Cardiac septum (tissue), 1 donor: Measurements from ENCODE around the gene HAPSTR1. TPM values are rescaled to one million over a fixed set of nuclear protein-coding genes. Genes with fewer than 3 reads are reported as not detected.
"Not testable (repeated sequence)": the region's sequence is repeated elsewhere in the genome, so short reads cannot be mapped to it uniquely, and the experiment has no call there.

ENCODE experiments used
- DNase-seq: peaks from one replicate; pipeline ENCODE4 v3.0.0-alpha.2; 2020; ENCODE audit warnings: low spot score
- intact Hi-C: fragments of 100-400 bp; cut with DNase I; formaldehyde crosslinking; loops from one replicate; pipeline ENCODE4 v1.14.0; 2022
- long read RNA-seq: library from polyadenylated mRNA; unstranded; transcript quantifications from one replicate; pipeline ENCODE4 v2.0.0, GENCODE V29; 2021
- total RNA-seq: library from RNA; stranded (reverse); fragmentation: NEBNext Ultra II Directional; extraction: Animal tissue kit (Norgen Biotek cat#: 25700); gene quantifications from one replicate; pipeline ENCODE4 v1.2.1, GENCODE V29; 2021
- donor health status: DM: no; HTN: no; CAD: no.

The HAPSTR1 gene, protein sequence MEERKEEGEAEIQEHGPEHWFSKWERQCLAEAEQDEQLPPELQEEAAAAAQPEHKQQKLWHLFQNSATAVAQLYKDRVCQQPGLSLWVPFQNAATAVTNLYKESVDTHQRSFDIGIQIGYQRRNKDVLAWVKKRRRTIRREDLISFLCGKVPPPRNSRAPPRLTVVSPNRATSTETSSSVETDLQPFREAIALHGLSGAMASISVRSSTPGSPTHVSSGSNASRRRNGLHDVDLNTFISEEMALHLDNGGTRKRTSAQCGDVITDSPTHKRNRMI
- total RNA-seq, result 59.6 TPM
- long read RNA-seq, full-length matches to known transcripts, result 72 of 82 reads
- long read RNA-seq, partial matches to known transcripts, result 5 of 82 reads
- long read RNA-seq, other reads (novel, unspliced or antisense), result 5 of 82 reads

DNA sequence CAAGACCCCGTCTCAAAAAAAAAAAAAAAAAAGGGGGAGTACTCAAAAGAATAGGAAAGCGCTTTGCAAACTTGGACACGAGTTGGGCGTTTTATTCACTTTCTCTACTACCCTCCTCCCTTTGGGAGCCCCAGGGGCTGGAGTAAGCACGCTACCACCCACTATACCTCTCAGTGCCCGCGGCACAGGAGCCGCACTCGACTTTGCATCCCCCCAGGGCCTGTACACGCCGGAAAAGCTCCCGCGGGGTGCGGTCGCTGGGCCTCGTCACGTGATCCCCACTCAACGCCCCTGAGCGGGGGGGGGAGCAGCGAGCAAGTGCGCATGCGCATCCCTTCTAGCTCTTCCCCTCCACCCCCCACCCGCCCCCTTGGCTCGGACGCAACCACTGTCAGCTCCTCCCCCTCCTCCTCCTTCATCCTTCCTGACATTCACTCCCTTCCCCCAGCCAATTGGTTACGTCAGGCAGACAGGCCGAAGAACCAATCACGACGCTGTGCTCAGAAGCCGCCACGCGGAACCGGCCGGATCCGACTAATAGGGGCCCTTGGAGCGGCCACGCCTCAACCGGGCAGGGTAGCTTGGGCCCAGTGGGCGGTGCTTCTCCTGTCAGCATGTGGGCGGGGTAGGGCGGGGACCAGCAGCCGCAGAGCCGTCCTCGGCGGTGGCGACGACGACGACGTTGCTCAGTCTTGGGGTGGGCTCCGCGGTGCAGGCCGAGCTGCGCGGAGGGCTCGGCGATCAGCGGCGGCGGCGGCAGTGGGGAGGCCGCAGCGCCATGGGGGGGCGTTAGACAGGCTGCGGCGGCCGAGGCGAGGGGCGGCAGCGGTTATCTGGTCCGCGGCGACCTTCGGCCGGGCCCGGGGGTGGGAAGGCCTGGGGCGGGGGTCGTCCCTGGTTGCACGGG, at the start of gene HAPSTR1:
Gene HAPSTR1, plus strand, starts transcription at position 685 of the 907 bp plus-strand sequence. CDS start 401 bp downstream, outside the sequence.
- intact Hi-C loops, result loop anchor here (2.0 to 5.0 kb wide), 2 partner anchors 128 to 469 kb away; partner anchors contain the start of genes METTL22 and USP7
- peak; percentile 100 for DNase-seq

DNA sequence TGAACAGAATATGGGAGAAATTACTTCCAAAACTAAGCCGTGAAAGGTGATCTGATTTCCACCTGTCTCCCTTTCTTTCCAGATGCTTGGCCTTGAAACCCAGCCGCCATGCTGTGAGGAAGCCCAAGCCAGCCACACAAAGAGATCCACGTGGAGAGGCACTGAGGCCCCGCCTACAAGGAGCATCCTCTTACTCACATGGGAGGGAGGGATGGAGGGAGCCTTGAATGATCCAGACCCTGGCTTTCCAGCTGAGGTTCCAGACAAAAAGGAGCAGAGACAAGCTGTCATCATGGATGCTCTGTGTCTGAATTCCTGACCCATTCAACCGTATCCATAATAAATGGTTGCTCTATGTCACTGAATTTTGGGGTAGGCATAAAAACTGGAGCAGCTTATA, 48.9 kb upstream of the HAPSTR1 start:
- DNase-seq, result no peak
- intact Hi-C loops, result no loop called here

DNA sequence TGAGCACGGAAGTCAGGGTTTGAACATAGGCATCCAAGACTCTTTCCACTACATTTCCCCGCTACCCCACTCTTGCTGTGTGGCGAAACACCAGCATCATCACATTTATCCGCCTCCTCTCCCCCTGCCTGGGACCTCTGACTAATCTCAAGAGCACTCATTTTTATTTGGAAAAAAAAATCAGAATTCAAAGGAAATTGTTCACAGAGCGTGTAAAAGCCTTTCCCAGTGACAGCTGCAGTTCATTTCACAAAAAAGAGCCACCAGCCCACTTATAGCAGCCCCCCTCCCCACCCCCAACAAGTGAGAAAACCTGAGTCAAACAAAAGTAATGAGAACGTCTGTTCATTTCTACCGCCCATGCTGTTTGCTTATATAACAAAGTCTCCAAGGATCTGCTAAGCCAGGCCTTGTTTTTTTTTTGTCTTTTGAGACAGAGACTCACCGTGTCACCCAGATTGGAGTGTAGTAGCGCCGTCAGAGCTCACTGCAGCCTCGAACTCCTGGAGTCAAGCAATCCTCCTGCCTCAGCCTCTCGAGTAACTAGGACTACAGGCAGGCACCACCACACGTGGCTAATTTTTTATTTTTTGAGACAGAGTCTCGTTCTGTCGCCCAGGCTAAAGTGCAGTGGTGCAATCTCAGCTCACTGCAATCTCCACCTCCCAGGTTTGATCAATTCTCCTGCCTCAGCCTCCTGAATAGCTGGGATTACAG, 48.3 kb upstream of the HAPSTR1 start:
- intact Hi-C loops, result no loop called here
- DNase-seq, result no peak

DNA sequence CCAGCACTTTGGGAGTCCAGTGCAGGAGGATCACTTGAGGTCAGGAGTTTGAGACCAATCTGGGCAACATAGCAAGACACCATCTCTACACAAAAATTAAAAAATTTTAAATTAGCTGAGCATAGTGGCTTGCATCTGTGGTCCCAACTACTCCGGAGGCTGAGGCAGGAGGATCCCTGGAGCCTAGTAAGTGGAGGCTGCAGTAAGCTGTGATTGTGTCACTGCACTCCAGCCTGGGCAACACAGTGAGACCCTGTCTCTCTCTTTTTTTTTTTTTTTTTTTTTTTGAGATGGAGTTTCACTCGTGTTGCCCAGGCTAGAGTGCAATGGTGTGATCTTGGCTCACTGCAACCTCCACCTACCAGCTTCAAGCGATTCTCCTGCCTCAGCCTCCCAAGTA, 45.9 kb upstream of the HAPSTR1 start:
- intact Hi-C loops, result loop anchor here (5.0 kb wide), 1 partner anchor 42 kb away; no protein-coding TSS in a partner anchor

DNA sequence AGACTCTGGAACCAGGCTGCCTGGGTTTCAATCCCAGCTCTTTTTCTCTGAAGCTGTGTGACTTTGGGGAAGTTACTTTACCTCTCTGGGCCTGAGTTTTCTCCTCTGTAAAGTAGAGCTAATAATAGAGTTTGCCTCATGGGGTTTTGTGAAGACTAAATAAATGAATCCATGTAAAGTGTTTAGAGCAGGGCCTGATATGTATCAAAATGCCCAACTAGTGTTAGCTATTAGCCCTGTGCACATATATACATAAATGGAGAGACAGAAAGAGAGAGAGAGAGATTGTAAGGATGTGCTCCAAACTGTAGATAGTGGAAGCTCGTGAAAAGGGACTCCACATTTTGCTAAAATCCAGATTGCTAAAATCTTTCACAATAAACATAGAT, 44.8 kb upstream of the HAPSTR1 start:
- intact Hi-C loops, result loop anchor here (5.0 kb wide), 1 partner anchor 41 kb away; no protein-coding TSS in a partner anchor

More for the DNA sequence above, 45.9 kb upstream of the HAPSTR1 start:
- DNase-seq, result not testable (repeated sequence)

DNA sequence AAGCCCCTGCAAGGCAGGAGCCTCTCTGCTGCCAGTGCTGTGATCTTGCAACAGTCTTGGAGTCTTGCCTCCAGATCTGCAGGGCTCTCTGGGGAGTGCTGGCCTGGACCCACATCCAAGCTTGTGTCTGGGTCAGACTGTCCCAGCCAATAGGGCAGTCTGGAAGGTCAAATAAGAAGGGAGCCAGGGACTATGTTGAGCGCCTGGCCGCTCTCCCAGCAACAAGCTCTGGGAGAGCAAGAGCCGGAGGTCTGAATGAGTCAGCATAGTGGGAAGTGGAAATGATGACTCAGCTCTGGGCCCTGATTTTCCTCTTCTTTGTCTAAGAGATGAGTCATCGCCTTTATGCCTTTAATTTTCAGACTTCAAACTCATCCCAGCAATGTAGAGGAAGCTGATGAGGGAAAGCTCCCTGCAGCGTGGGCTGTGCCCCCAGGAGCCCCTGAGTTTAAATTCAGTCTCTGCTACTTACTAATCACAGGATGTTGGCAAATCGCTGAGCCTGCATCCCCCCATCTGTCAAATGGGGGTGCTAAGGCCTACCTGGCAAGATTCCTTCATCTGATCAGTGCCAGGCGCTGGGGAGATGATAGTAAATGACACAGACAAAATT, 43.6 kb upstream of the HAPSTR1 start:
- intact Hi-C loops, result loop anchor here (5.0 kb wide), 1 partner anchor 40 kb away; no protein-coding TSS in a partner anchor
- peak; percentile 93 for DNase-seq

More for the DNA sequence above, 44.8 kb upstream of the HAPSTR1 start:
- no peak for DNase-seq

DNA sequence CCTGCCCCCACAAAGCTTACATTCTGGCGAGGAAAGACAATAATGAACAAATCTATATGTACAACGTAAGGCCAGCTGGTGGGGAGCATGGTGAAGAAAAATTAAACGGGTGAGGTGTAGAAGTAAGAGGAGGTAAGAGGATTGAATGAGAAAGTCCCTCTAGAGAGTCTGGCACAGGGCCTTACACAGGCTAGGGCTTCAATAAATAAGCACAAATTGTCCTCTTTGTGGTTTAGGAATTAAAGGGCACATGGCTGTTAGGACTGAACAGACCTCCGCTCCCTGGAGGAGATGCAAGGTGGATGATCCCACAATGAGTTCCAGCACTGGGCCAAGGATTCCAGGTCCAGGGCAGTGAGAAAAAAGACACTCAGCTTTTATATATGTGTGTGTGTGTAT, 43.1 kb upstream of the HAPSTR1 start:
- intact Hi-C loops, result loop anchor here (5.0 kb wide), 1 partner anchor 39 kb away; no protein-coding TSS in a partner anchor
- DNase-seq, result no peak

DNA sequence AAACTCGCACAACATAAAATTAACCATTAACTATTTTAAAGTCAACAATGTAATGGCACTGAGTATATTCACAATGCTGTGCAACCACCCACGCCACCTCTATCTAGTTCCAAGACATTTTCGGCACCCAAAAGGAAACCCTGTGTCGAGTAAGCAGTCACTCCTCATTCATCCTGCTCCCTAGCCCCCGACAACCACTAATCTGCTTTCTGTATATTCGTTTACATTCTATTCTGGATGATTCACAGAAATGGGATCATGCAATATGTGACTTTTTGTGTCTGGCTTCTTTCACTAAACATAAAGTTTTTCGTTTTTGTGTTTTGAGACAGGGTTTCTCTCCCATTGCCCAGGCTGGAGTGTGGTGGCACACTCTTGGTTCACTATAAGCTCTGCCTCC, 42.2 kb upstream of the HAPSTR1 start:
- intact Hi-C loops, result loop anchor here (5.0 kb wide), 1 partner anchor 38 kb away; no protein-coding TSS in a partner anchor
- DNase-seq, result no peak

DNA sequence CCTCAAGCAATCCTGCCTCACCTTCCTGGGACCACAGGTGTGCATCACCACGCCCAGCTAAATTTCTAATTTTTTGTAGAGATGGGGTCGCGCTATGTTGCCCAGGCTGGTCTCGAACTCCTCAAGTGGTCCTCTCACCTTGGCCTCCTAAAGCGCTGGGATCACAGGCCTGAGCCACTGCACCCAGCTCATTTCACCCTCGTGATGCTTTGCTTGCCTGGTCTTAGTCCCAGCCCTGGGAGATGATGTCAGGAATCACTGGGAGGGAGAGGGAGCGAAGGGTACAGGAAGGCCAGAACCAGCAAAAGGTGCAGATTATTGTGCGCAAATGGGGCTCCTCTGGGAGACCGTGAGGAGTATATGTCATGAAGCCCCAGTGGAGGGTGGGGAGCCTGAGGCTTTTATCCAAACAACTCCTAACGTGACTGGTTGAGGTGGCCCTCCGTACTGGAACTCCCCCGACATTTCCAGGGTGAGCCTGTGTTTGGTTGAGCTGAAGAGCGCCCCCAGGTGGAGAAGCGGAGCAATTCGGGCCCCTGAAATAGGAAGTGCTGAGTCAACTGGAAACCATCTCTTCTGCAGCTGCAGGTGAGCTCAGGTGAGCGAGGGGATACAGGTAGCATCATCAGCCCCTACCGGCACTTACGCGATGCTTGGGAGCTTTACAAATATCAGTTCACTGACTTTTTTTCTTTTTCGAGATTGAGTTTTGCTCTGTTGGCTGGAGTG, 41.2 kb upstream of the HAPSTR1 start:
- no peak for DNase-seq
- intact Hi-C loops, result no loop called here

DNA sequence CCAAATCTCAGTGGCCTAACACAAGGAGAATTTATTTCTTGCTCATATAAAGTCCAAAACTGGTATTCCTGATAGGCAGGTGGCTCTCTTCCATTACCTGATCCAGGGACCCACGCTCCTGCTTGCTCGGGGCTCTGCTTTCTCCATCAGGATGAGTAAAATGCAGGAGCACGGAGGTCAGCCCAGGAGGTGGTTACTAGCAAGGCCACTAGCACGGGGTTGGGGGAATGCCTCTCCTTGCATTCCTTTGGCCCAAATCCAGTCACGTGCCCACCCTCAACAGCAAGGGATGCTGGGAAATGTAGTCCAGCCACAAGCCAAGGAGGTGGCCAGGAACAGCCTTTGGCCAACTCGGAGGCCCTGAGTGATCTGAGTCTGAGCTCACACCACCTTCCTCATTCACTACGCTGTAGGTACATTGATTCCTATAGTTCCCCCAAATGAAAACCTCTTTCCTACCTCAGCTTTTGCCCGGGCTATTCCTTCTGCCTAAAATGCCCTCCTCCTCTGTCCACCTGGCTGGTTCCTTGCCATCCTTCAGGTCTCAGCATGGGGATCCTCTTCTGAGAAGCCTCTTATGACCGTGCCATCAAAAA, 38.3 kb upstream of the HAPSTR1 start:
- intact Hi-C loops, result no loop called here

DNA sequence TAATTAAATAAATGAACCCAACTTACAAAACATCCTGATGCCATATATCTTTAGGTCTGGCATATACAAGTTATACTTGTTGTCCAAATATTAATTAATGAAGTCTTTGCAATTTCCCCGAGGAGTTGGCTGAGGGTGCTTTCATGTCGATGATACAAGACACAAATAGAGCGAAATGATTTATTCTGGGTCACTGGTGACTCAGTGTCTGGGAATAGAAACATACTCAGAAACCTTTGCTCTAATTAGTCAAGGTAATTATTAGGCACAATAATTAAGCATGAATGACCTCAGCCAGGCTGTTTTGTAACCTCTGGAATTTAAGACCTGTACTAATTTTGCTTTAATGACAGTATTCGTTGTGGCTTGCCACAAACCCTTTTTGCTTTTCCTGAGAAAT, 37.0 kb upstream of the HAPSTR1 start:
- DNase-seq, result no peak
- intact Hi-C loops, result no loop called here

More for the DNA sequence above, 38.3 kb upstream of the HAPSTR1 start:
- peak; percentile 79 for DNase-seq

DNA sequence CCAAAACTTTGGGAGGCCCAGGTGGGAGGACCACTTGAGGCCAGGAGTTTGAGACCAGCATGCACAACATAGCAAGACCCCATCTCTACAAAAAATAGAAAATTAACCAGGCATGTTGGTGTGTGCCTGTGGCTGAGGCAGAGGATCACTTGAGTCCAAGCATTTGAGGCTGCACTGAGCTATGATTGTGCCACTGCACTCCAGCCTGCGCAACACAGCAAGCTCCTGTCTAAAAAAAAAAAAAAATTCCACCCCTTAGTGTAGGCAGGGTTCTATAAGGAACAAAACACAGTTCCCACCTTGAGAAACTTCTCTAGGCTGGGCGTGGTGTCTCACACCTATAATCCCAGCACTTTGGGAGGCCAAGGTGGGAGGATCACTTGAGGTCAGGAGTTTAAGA, 36.3 kb upstream of the HAPSTR1 start:
- intact Hi-C loops, result no loop called here
- DNase-seq, result no peak

DNA sequence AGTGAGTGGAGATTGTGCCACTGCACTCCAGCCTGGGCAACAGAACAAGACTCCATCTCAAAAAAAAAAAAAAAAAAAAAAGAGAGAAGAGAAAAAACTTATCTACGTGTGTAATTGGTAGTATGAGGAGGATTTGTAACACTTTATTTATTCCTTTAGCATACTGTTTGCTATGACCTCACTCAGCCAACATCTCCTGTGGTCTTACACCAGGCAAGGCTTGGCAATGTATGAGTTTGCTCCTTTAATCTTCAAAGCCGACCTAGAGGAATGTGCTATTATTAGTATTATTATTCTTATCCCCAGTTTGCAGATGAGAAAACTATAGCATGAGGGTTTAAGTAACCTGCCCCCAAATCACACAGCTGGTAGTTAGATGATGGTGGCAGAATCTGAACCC, 35.8 kb upstream of the HAPSTR1 start:
- intact Hi-C loops, result no loop called here
- no peak for DNase-seq

DNA sequence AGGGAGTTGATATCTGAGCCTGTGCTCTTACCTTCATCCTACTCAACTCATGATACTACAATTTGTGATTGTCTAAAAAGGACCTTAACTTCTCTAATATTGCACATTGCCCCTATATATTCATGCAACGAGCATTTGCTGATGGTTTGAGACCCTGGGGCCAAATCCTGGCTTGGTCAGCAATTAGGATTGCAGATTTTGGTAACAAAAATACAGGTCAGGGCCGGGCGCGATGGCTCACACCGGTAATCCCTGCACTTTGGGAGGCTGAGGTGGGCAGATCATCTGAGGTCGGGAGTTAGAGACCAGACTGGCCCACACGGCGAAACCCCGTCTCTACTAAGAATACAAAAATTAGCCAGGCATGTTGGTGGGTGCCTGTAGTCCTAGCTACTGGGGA, 35.4 kb upstream of the HAPSTR1 start:
- intact Hi-C loops, result no loop called here

DNA sequence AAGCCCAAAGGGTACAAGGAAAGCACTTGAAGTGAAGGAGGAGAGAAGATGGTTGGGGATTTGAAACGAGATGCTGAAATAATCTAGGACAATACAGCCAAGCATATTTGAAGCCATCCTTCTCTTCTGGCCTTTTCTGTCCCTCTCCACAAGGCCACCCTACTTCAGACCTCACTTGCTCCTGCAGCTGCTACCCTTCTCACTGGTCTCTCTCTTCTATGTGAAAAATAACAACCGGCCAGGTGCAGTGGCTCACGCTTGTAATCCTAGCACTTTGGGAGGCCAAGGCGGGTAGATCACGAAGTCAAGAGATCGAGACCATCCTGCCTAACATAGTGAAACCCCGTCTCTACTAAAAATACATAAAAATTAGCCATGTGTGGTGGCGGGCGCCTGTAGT, 33.2 kb upstream of the HAPSTR1 start:
- no peak for DNase-seq
- intact Hi-C loops, result no loop called here

More for the DNA sequence above, 35.4 kb upstream of the HAPSTR1 start:
- no peak for DNase-seq

DNA sequence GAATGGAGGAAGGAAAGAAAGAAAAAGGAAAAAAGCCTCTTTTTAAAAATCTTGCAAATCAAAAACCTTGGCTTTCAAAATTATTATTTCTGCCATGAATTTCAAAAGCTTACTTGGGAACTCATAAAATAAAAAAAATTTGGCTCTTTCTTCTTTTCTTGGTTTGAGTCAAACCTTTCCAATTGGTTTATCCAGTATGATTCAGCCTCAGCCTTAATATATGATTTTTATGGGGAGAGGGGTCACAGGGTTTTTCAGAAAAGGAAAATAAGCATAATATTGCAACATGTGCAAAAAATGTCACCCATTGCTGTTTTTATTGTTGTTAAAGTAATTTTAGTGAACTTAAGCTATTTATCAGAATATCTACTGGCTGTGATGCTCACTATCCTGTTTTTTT, 31.2 kb upstream of the HAPSTR1 start:
- intact Hi-C loops, result no loop called here

DNA sequence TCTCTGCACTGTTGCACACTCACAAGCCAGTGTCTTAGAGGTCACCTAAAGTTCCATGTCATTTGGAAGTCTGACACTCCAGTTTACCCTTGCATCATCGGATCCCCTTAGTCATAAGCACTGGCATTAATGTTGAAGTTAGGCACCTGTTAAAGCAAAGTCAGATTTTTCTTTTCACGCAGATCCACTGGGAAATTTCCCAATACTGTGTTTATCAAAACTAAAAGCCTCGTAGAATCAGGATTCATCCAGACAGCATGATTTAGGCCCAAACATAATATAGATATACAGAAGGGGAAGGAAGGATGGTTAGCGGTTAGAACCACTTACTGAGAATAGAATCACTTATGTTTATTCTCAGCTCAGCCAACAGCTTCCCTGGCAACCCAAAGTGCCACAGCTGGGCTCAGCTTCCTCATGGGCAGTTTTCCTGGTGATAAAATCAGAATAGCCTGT, 30.1 kb upstream of the HAPSTR1 start:
- DNase-seq, result no peak
- intact Hi-C loops, result no loop called here

More for the DNA sequence above, 31.2 kb upstream of the HAPSTR1 start:
- DNase-seq, result no peak

DNA sequence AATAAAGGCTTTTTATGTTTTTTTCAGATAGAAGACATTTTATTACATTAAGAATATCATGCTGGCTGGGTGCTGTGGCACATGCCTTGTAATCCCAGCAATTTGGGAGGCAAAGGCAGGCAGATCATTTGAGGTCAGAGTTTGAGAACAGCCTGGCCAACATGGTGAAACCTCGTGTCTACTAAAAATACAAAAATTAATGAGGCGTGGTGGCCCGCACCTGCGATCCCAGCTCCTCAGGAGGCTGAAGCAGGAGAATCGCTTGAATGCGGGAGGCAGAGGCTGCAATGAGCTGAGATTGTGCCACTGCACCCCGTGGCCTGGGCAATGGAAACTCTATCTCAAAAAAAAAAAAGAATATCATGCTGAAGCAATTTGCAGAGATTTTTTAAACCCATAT, 29.1 kb upstream of the HAPSTR1 start:
- DNase-seq, result no peak
- intact Hi-C loops, result no loop called here
